CD4-positive, alpha-beta T cell treated with Interleukin-4 for 4 hours (primary cell): ENCODE measurements around the gene METTL2B.

ENCODE experiments used
- DNase-seq: peaks from one replicate; pipeline ENCODE4 v3.0.0-alpha.2; 2020

The METTL2B gene, protein sequence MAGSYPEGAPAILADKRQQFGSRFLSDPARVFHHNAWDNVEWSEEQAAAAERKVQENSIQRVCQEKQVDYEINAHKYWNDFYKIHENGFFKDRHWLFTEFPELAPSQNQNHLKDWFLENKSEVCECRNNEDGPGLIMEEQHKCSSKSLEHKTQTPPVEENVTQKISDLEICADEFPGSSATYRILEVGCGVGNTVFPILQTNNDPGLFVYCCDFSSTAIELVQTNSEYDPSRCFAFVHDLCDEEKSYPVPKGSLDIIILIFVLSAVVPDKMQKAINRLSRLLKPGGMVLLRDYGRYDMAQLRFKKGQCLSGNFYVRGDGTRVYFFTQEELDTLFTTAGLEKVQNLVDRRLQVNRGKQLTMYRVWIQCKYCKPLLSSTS

GRCh38 chr7:128476402-128477335 lies at the start of gene METTL2B:
METTL2B (plus strand) TSS chr7:128476748; CDS start chr7:128476766, 18 bp downstream.
- DNase-seq, result peak; percentile 90

DNA sequence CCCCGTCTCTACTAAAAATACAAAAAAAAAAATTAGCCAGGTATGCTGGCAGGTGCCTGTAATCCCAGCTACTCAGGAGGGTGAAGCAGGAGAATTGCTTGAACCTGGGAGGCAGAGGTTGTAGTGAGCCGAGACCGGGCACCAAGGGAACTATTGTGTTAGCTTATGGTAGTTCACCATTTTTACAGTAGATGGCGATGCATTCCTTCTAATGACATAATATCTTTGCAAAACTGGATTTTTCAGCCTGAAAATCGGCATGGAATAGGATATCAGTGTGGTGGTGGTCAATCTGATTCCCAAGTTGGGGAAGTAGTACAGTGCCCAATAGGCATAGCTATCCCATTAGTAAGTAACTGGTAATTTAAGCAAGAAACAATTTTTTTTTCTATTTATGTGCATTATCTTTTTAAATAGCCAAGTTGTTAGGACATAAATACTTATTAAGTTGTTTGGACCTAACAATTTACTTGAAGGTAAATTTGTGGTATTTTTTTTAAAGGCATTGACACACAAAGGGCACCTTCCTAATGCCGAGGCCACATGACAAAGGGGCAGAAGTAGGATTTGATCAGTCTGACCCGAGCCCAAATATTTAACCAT lies 49.2 kb upstream of the METTL2B start:
- DNase-seq, result peak; percentile 60

DNA sequence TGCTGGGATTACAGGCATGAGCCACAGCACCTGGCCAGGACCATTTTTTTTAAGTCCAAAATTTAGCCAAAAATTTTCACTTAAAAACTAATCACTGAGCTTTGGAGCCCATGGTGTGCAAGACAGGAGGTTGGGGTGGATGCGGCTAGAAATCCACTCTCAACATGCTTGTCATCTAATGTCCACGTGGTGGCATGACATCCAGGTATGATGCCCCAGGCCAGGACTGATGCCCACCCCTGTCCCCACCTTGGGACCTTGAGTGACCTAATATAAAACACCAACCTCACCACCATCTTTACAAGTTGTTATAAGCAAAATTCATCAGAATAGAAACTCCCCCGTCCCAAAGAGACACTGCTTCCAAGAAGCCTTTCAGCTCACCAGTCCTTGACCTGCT lies 46.3 kb upstream of the METTL2B start:
- DNase-seq, result no peak

- no peak for DNase-seq
Measured at GRCh38 chr7:128431221-128431620, 45.3 kb upstream of the METTL2B start.

DNA sequence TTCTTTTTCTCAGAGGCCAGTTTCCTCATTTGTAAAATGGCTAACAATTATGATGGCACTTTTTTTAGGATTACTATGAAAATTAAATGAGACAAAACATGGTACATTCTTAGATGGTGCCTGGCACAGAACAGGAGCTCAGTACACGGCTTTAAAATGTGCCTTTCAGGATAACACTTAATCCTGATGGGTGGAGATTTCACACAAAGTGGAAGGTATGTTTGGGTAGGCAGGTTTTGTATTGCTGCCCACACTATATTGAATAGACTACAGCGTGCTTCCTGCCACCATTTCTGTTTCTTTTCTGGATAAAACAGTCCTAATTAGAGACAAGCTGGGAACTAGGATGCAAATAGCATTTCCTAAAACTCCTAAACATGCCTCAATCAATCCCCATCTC lies 44.8 kb upstream of the METTL2B start:
- no peak for DNase-seq

DNA sequence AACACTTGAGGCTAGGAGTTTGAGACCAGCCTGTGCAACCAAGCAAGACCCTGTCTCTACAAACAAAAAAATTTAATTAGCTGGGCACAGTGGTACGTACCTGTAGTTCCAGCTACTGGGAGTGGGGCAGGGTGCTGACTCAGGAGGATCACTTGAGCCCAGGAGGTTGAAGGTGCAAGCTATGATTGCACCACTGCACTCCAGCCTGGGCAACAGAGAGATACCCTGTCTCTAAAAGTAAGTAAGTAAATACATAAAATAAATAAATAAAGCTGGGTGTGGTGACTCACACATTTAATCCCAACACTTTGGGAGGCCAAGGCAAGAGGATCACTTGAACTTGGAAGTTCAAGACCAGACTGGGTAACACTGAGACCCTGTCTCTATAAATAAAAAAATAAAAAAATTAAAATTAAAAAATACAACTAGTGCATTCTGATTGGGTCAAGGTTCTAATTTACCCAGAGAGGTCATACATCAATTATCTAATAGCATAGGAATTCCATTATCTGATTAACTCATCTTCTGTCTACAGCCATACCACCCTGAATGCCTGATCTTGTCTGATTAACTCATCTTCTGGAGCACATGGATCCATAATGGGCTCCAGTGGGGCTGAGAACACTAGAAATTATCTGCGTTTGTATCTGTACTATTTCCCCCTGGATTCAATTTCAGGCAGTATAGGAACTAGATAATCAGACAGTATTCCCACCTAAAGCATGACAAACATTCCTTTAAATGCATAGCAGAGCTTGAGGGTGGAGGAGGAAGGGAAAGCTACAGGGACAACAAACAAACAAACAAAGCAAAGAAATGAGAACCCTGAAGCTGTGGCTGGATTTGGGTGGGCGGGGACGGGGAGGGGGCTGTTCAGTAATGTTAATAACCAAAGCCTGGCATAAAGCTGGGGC lies 41.9 kb upstream of the METTL2B start:
- no peak for DNase-seq

- DNase-seq, result no peak
Measured at GRCh38 chr7:128435327-128435686, 41.2 kb upstream of the METTL2B start.

DNA sequence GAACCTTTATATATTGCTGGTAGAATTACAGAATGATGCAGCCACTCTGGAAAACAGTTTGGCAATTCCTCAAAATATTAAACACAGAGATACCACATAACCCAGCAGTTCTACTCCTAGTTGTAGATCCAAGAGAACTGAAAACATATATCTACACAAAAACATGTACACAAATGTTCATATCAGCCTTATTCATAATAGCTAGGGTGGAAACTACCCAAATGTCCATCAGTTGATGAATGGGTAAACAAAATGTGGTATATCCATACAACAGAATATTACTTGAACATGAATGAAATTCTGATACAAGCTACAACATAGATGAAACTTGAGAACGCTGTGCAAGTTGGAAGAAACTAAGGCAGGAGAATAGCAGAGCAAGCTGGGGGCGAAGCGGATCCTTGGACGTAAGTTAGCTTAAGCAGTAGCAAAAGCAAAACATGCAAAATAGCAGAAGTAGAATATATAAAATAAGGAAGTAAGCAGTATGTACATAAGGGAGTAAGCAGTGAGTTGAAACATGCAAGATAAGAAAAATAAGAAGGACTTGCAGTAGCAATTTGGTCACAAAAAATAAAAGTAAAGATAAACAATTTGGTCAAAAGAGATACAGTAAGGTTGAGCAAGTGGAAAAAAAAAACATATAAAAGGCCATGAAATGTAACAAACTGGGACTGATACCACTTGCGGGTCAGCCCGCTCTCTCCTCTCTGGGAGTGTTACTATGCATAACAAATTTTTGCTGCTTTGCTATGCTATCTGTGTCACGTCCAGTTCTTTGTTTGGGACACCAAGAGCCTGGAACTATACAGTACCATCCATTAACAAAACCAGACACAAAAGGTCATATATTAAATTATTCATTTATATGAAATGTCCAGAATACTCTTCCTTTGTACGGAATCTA lies 38.9 kb upstream of the METTL2B start:
- no peak for DNase-seq

- no peak for DNase-seq
Measured at GRCh38 chr7:128442356-128442755, 34.2 kb upstream of the METTL2B start.

DNA sequence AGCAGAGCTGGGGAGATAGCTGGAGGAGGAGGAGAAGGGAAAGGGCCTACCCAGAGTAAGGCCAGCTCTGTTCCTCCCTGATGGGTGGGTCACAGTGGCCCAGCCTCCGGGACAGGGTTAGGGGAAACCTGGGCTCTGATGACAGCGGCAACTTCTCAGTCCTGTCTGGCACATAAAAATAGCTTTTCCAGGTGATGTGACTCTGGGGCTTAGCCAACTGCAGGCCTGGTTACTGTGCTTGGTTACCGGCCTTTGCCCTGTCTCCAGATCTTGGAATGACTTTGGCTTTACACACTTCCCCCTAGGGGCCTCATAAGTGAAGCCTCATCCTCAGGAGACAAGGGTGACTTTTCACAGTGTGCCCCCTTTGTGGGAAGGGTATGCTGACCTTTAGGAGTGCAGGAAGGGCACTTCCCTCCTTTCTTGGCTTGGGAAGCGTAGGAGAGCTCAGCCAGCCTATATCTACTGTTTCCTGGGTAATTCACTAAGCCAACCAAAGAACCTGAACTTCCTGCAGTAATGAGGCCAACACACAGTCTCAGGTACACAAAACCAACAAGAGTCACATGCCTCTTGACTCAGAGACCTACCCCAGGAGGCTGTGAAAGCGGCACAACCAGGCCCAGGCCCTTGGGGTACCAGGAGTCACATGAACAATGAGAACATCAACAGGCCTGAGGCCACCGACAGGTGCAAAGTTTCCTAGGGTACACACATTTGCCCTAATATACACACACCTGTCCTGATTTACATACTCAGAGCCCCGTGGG lies 32.5 kb upstream of the METTL2B start:
- DNase-seq, result no peak

DNA sequence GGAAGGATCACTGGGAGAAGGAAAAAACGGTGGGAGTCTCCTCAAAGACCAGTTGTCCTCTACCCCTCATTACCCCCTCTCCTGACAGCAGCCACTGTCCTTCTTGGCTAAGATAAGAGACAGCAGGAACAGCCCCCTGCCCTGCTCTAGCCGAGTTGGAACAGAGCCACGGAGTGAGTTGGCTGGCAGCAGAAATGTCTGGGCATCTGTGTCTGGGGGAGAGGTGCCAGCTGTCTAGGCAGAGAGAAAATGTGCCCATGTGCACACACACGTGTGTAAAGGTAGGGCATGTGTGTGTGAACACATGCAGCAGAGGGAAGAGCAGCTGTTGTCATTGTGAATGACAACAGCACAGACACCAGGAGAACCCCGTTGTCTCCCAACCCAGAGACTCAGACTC lies 30.2 kb upstream of the METTL2B start:
- no peak for DNase-seq

GRCh38 chr7:128447941-128448564 lies 28.5 kb upstream of the METTL2B start:
- no peak for DNase-seq

DNA sequence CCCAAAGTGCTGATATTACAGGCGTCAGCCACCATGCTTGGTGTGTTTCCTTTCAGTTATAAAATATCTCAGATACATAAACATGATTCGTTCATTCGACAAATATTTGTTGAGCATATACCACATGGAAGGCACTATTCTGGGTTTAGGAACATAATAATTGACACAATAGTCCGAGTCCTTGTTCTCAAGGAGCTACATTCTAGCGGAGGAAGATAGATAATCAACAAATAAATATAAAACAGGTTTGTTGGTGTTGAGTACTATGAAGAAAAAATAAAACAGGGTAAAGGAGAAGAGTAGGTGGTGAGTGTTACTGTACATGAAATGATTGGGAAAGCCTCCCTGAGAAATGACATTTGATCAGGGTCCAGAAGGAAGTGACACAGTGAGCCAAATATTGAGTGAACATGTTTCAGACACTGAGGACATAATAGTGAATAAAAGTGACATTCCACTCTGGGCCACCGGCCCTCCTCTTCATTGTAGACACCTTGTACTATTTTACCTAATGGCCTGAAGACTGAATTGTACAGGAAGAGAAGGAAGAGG lies 27.7 kb upstream of the METTL2B start:
- no peak for DNase-seq

- DNase-seq, result no peak
Measured at GRCh38 chr7:128450409-128450808, 26.1 kb upstream of the METTL2B start.

DNA sequence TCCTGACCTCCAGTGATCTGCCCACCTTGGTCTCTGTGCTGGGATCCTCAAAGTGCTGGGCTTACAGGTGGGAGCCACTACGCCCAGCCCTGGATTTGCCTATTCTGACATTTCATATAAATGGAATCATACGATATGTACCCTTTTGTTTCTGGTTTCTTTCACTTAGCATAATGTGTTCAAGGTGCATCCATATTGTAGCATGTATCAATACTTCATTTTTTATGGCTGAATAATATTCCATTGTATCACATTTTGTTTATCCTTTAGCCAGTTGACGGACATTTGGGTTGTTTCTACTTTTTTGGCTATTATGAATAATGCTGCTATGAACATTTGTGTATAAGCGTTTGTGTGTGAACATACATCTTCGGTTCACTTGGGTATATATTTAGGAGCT lies 25.6 kb upstream of the METTL2B start:
- DNase-seq, result no peak

- DNase-seq, result no peak
Measured at GRCh38 chr7:128452552-128452951, 24.0 kb upstream of the METTL2B start.

GRCh38 chr7:128453836-128454804 lies 22.4 kb upstream of the METTL2B start:
- DNase-seq, result no peak

- no peak for DNase-seq
Measured at GRCh38 chr7:128454808-128455542, 21.6 kb upstream of the METTL2B start.
